K562 (cell line): ENCODE results near the gene PIK3CB. TPM values are rescaled to one million over a fixed set of nuclear protein-coding genes. Genes with fewer than 3 reads are reported as not detected.

Experiments used
- CBFA2T3 ChIP-seq: fragments of 450-650 bp; IDR thresholded peaks from 2 replicates; pipeline ENCODE4 v1.6.1; 2017
- DNMT1 ChIP-seq: fragments of 450-650 bp; IDR thresholded peaks from 2 replicates; pipeline ENCODE4 v1.6.1; 2016; ENCODE audit warnings: antibody characterized with exemption, mild to moderate bottlenecking
- FOXA1 ChIP-seq: fragments of 450-650 bp; IDR thresholded peaks from 2 replicates; pipeline ENCODE4 v1.6.1; 2016; ENCODE audit warnings: mild to moderate bottlenecking, borderline replicate concordance
- HMBOX1 ChIP-seq: sonication (generic); IDR thresholded peaks from 2 replicates; pipeline ENCODE4 v1.6.1; 2016
- HNRNPL ChIP-seq: fragments of 200-400 bp; formaldehyde crosslinking; IDR thresholded peaks from 2 replicates; pipeline ENCODE4 v1.6.1; 2017; ENCODE audit warnings: low read depth, mild to moderate bottlenecking, low read length
- NCOA4 ChIP-seq: fragments of 450-650 bp; IDR thresholded peaks from 2 replicates; pipeline ENCODE4 v1.6.1; 2018; ENCODE audit warnings: mild to moderate bottlenecking; ENCODE audit not compliant: partially characterized antibody
- ZBTB12 ChIP-seq: fragments of 250-450 bp; sonication (Bioruptor Pico); IDR thresholded peaks from 2 replicates; pipeline ENCODE4 v1.4.0; 2020
- ZMIZ1 ChIP-seq, 2 experiments: fragments of 150-350 bp in 1 of 2; IDR thresholded peaks; 2 replicates each; pipeline ENCODE4 v1.6.1; 2012 to 2016; ENCODE audit warnings: low read depth in 2 of 2, low read length in 2 of 2, mild to moderate bottlenecking in 1 of 2, moderate library complexity in 1 of 2
- ZNF639 ChIP-seq, 2 experiments: fragments of 200-800 bp in 1 of 2; sonication (Bioruptor generic) in 1 of 2; sonication (generic) in 1 of 2; formaldehyde crosslinking in 1 of 2; IDR thresholded peaks in 1 of 2; conservative IDR thresholded peaks in 1 of 2; 2 replicates each; pipeline versions ENCODE4 v1.5.0 to v1.6.1; 2016 to 2020; ENCODE audit warnings: missing compliant biosample characterization in 1 of 2, missing genetic modification characterization in 1 of 2, missing genetic modification reagents in 1 of 2
- polyA plus RNA-seq, 8 experiments: library from polyadenylated mRNA; depleted of rRNA in 4 of 8; stranded (reverse) in 5 of 8; unstranded in 3 of 8; fragments of >200 nt; fragmentation: Nextera tagmentation in 2 of 8; fragmentation: Illumina TruSeq in 1 of 8; extraction: Ambion mirVana in 2 of 8; extraction: Trizol in 1 of 8; gene quantifications; 2 replicates each; pipeline versions ENCODE4 v1.2.1 to v1.2.3, GENCODE V29; 2011 to 2014; ENCODE audit warnings: inconsistent platforms in 1 of 8, missing spikeins in 1 of 8
- total RNA-seq, 7 experiments: library from RNA; depleted of rRNA in 6 of 7; stranded (reverse); fragments of >200 nt in 6 of 7; fragmentation: Illumina TruSeq in 2 of 7; extraction: Trizol in 2 of 7; gene quantifications; 2 replicates each; pipeline versions ENCODE4 v1.2.1 to v1.2.3, GENCODE V29; 2011 to 2021; ENCODE audit warnings: low replicate concordance in 1 of 7

PIK3CB gene
- total and polyA plus RNA-seq, 9 of the 15 experiments (the other 6 are each of a cell fraction or from before 2014, with no cell fraction given), result 15.3 to 62.6 (median 28.3) TPM

GRCh38 chr3:138684396-138684795 lies 150.3 kb downstream of the PIK3CB start (continued):
- TF ChIP-seq ZMIZ1 (IDR thresholded peaks at IDR 0.05; ENCODE audit: low read depth in 2 of 2, low read length in 2 of 2) (no peak), ZNF639 (CRISPR knock-in tag; conservative IDR thresholded peaks at IDR 0.05 in 1 of 2, IDR thresholded peaks at IDR 0.05 in 1 of 2) (no peak), NCOA4 (no peak), ZBTB12 (CRISPR knock-in tag) (no peak), CBFA2T3 (no peak), DNMT1 (no peak), HMBOX1 (no peak), FOXA1 (no peak), HNRNPL (no peak)
